Psoas muscle (tissue), 8 donors: ENCODE data around the gene SGSM2. TPM values are rescaled to one million over a fixed set of nuclear protein-coding genes. Genes with fewer than 3 reads are reported as not detected.

ENCODE experiments used
- ATAC-seq, 4 donors: fragments of 200-7000 bp; cut with Tn5 transposase; one replicate each; pipeline ENCODE4 v1.9.1; 2020; ENCODE audit warnings: moderate library complexity in 3 of 4, mild to moderate bottlenecking in 2 of 4
- DNase-seq, 2 donors: peaks; one replicate each; pipeline ENCODE4 v3.0.0-alpha.2; 2020
- H3K27ac ChIP-seq: fragments of 200-600 bp; one replicate; pipeline ENCODE4 v1.8.0; 2022
- H3K27me3 ChIP-seq, 3 donors: fragments of 200-600 bp in 1 of 3; one replicate each; pipeline versions ENCODE4 v1.6.1 to v1.8.0; 2013 to 2022; ENCODE audit warnings: low read length in 2 of 3, mild to moderate bottlenecking in 2 of 3, moderate library complexity in 1 of 3; ENCODE audit not compliant: insufficient read depth in 3 of 3
- H3K36me3 ChIP-seq, 2 donors: fragments of 200-600 bp in 1 of 2; one replicate each; pipeline versions ENCODE4 v1.6.1 to v1.8.0; 2013 to 2022; ENCODE audit warnings: low read depth in 1 of 2, mild to moderate bottlenecking in 1 of 2, moderate library complexity in 1 of 2; ENCODE audit not compliant: insufficient read depth in 1 of 2
- H3K4me1 ChIP-seq: fragments of 200-600 bp; one replicate; pipeline ENCODE4 v1.8.0; 2022
- H3K4me3 ChIP-seq: fragments of 200-600 bp; one replicate; pipeline ENCODE4 v1.8.0; 2022; ENCODE audit warnings: mild to moderate bottlenecking
- H3K9me3 ChIP-seq: fragments of 200-600 bp; one replicate; pipeline ENCODE4 v1.8.0; 2022
- WGBS, 3 donors: extraction: QIAGEN DNeasy Blood & Tissue Kit; methylation state at CpG; one replicate each; pipeline versions ENCODE4 v1.1.6 to v1.1.7; 2013; 5-methylcytosine and 5-hydroxymethylcytosine counted together
- intact Hi-C, 2 donors: fragments of 100-400 bp; cut with DNase I; formaldehyde crosslinking; loops; one replicate each; pipeline versions ENCODE4 v1.11.0 to v1.14.2; 2022
- polyA plus RNA-seq, 3 donors: library from polyadenylated mRNA; stranded (reverse); fragments of 200-250 nt; gene quantifications; one replicate each; pipeline ENCODE4 v1.2.3, GENCODE V29; 2013
- total RNA-seq, 4 donors: library from RNA; stranded (reverse); fragmentation: NEBNext Ultra II Directional in 2 of 4; extraction: Animal tissue kit (Norgen Biotek cat#: 25700) in 2 of 4; gene quantifications; one replicate each; pipeline versions ENCODE4 v1.2.1 to v1.2.4, GENCODE V29; 2021 to 2023
- TF ChIP-seq, protein P1 (sequence below): fragments of 200-600 bp; IDR thresholded peaks from one replicate; pipeline ENCODE4 v1.8.0; 2022; ENCODE audit warnings: antibody characterized with exemption
- donor health status: healthy with polysubstance abuse.
- donor health status: DM: no; HTN: no; CAD: no; lungs with moderate emphysema.
- donor health status: Bipolar disorder and iron deficiency.
- donor health status: healthy.
- donor health status: DM: yes; HTN: yes; CAD: no.
- donor health status: DM: no; HTN: no; CAD: no.
- donor health status: DM: no; HTN: no; CAD: no.
- donor health status: DM: yes; HTN: yes; CAD: no.

The SGSM2 gene
- total and polyA plus RNA-seq, 7 donors: 9.6 to 25.6 (median 13.5) TPM

DNA sequence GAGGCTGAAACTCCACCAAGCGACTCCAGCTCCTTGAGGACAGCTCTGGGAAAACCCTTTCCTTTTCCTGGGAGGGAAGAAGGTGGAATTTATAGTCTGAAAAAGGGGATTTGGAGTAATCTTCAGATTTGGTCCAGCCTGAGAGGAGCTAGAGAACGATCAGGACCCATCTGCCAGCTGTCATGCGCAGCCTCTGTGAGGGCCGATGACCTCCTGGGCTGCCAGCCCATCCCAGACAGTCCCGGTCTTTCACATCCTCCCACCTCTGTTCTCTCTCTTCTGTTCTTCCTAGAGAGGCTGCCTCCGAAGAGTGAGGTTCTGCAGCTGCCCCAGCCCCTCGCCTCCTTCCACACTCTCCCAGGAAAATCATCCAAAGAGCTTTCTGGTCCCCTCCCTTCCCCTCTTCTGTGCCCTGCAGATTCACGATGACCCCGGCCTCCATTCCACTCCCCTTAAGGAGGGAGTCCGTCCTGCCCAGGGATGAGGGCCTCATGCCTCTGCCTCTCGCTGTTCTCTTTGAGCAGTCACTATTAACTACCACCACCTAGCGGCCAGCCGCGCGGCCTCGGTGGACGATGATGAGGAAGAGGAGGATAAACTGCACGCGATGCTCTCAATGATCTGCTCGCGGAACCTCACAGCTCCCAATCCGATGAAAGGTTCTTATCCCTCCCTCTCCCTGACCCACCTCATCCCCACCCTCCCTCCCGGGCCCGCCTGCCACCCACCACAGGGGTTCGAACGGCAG, 29.6 kb downstream of the SGSM2 start:
- H3K9me3 ChIP-seq: no peaks in the 10 kb centered on the region
- H3K36me3 ChIP-seq: peaks cover 0 to 48% of the 10 kb centered on the region in 2 donors
- no peak overlapping the region for H3K27ac ChIP-seq
- DNase-seq (no peak), ATAC-seq (no peak)
- TF ChIP-seq, protein P1, sequence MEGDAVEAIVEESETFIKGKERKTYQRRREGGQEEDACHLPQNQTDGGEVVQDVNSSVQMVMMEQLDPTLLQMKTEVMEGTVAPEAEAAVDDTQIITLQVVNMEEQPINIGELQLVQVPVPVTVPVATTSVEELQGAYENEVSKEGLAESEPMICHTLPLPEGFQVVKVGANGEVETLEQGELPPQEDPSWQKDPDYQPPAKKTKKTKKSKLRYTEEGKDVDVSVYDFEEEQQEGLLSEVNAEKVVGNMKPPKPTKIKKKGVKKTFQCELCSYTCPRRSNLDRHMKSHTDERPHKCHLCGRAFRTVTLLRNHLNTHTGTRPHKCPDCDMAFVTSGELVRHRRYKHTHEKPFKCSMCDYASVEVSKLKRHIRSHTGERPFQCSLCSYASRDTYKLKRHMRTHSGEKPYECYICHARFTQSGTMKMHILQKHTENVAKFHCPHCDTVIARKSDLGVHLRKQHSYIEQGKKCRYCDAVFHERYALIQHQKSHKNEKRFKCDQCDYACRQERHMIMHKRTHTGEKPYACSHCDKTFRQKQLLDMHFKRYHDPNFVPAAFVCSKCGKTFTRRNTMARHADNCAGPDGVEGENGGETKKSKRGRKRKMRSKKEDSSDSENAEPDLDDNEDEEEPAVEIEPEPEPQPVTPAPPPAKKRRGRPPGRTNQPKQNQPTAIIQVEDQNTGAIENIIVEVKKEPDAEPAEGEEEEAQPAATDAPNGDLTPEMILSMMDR: no peak
- H3K27me3 ChIP-seq: no peaks in the 10 kb centered on the region
- intact Hi-C loops: loop anchor here in 1 of 2 donors (10.0 kb wide), 1 partner anchor 48 kb away; no protein-coding TSS in a partner anchor
- WGBS, 3 donors: 89% methylated on average over 26 of the region's 26 CpGs
- H3K4me3 ChIP-seq: no peak overlapping the region
- peaks cover 21% of the 10 kb centered on the region for H3K4me1 ChIP-seq

DNA sequence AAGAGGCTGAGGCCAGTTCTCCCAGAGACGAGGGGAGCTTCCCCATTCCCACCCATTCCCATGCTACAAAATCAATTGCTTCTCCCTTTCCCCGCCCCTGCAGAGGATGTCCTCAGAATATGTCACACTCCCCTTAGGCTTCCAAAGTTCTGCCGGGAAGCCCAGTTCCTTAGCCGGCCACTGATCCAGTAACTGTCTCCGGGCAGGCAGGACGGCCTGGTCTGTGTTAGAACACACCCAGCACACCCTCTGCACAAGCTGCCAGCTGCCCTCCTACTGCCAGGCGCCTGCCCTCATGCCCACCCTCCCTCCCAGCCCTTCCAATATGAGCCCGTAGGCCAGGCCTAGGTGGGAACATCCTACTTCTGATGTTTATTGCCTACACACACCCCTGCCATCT, 31.1 kb downstream of the SGSM2 start:
- ATAC-seq (no peak), DNase-seq (no peak)
- TF ChIP-seq, protein P1: no peak
- Histone ChIP-seq H3K4me1 (peaks cover 18% of the 10 kb centered on the region), H3K4me3 (no peak overlapping the region), H3K36me3 (peaks cover 0 to 54% of the 10 kb centered on the region in 2 donors), H3K9me3 (no peaks in the 10 kb centered on the region), H3K27me3 (no peaks in the 10 kb centered on the region), H3K27ac (no peak overlapping the region)
- intact Hi-C loops: loop anchor here in 1 of 2 donors (10.0 kb wide), 1 partner anchor 46 kb away; no protein-coding TSS in a partner anchor
- WGBS, 3 donors: 78 to 90% (median 83%) methylated on average over 8 of the region's 8 CpGs

DNA sequence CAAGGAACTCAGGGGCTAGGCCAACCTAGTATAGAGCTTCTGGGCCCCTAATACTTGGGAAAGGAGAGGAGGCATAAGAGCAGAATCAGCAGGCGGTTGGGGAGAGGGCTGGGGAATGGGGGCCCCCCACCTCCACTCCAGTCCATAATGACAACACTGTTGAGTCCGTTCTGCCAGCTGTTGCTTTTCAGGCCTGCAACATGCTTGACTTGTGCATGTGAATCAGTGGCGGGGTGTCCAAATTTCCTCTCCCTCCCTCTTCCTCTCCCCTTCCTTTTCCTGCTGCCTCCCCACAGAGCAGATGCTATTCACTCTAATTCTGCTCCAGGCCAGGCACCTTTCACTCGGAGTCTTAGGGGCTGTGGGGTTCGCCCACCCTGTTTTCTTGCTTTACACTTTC, 31.7 kb downstream of the SGSM2 start:
- TF ChIP-seq, protein P1: no peak
- no peak for ATAC-seq
- no peak for DNase-seq
- H3K4me1 ChIP-seq: peaks cover 12% of the 10 kb centered on the region
- peaks cover 0 to 61% of the 10 kb centered on the region in 2 donors for H3K36me3 ChIP-seq
- no peaks in the 10 kb centered on the region for H3K9me3 ChIP-seq
- intact Hi-C loops: loop anchor here in 1 of 2 donors (10.0 kb wide), 1 partner anchor 46 kb away; no protein-coding TSS in a partner anchor
- no peaks in the 10 kb centered on the region for H3K27me3 ChIP-seq
- WGBS, 3 donors: 67 to 76% (median 73%) methylated on average over 5 of the region's 5 CpGs
- no peak overlapping the region for H3K27ac ChIP-seq
- no peak overlapping the region for H3K4me3 ChIP-seq

DNA sequence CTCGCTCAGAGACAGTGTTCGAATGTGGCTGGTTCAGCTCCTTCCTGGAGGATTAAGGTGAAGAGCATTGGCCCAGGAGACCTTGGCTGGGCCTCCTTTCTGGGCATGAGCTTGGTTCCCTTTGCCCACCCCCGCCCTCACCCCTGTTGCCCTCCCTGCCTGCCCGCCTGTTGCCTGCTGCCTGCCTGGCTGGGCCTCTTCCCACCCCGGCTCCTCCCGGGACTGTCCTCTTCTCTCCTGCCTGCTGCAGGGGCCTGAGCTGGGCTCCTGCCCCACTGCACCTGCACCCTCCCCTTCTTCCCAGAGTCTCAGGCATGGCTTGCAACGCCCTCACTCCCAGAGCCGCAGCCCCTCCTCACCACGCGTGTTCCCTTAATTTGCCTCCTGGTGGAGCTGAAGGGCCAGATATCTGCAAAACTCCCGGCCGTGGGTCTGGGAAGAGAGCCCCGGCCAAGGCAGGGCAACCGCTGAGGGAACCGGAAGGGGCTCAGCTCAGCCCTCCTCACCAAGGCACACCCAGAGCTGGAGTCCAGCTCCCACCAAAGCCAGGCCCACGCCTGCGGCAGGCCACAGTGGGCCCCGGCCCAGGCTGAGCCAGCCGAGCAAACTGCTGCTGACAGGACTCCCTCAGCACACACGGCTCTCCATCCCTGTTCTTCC, 32.4 kb downstream of the SGSM2 start:
- peaks cover 0 to 62% of the 10 kb centered on the region in 2 donors for H3K36me3 ChIP-seq

More for the DNA sequence above, 32.4 kb downstream of the SGSM2 start:
- no peak for DNase-seq
- TF ChIP-seq, protein P1: no peak
- WGBS, 3 donors: 61 to 75% (median 64%) methylated on average over 20 of the region's 20 CpGs
- intact Hi-C loops: loop anchor here in 1 of 2 donors (10.0 kb wide), 1 partner anchor 45 kb away; no protein-coding TSS in a partner anchor
- Histone ChIP-seq H3K27ac (no peak overlapping the region), H3K4me3 (no peak overlapping the region), H3K27me3 (no peaks in the 10 kb centered on the region), H3K9me3 (no peaks in the 10 kb centered on the region), H3K4me1 (peaks cover 5% of the 10 kb centered on the region)
- no peak for ATAC-seq
